Measurements from ENCODE around the gene LSAMP.

The LSAMP gene

GRCh38 chr3:116354382-116354781 lies 90.9 kb downstream of the LSAMP start:
- no peak for DNase-seq (ENCODE audit: low spot score)

DNA sequence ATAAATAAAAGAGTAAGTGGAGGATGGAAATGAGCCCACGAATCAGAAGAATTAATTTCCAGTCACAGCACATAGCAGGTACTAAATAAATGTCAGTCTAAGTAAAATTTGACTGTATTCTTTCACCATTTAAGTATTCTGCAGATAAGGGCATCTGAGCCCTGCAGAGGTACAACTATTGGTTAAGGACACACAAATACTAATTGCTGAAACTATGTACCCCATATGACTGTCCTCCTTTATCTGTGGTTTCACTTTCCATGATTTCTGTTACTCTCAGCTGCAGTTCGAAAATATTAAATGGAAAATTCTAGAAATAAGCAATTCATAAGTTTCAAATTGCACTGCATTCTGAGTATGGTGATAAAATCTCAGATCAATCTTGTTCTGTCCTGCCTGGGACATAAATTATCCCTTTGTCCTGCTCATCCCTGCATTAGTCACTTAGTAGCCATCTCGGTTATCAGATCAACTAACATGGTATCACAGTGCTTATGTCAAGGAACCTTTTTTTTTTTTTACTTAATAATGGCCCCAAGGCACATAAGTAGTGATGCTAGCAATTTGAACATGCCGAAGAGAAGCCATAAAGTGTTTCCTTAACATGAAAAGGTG lies 95.1 kb downstream of the LSAMP start:
- no peak for DNase-seq (ENCODE audit: low spot score)

GRCh38 chr3:116348216-116348615 lies 97.1 kb downstream of the LSAMP start:
- DNase-seq (ENCODE audit: low spot score): no peak

- DNase-seq (ENCODE audit: low spot score): no peak
These were observed 102.8 kb downstream of the LSAMP start for GRCh38 chr3:116342499-116342898.

GRCh38 chr3:116341899-116342298 lies 103.4 kb downstream of the LSAMP start:
- DNase-seq (ENCODE audit: low spot score): no peak

DNA sequence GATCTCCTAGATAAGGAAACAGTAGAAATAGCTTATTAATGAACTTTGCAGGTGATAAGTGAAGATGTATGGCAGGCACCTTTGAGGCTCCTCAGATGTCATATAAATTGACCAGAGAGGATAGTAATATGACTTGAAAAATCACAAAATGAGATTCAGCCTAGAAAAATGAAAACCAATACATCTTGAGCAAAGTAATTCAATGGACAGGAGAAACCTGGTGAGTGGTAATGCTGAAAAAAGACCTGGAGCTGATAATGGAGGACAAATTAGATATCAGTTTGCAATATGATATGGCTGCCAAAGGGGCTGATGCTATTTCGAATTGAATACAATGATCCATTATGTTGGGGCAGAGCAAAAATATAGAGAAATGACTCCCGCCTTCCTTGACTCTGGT lies 103.9 kb downstream of the LSAMP start:
- no peak for DNase-seq (ENCODE audit: low spot score)

DNA sequence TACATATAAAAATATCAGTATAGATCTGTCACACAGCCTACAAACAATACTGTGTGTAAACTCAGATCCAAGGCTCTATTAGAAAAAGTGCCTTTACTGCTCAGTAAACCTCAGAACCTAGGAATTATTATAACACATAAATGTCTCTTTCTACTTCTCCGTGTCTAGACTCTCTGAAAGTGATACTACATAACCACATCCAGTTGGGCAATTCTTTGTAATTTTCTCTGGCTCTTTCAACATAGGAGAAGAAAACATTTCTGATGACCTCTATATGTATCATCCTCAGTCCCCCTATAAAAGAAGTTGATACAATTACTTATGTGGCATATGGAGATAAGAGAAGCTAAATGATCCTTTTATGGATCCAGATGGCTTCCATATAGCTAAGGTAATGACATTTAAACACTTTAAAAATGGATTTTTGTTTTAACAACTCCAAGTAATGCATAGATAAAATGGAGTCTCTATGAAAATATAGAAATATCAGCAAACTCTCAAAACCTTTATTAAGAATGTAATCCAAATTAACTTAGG lies 104.5 kb downstream of the LSAMP start:
- DNase-seq (ENCODE audit: low spot score): no peak

DNA sequence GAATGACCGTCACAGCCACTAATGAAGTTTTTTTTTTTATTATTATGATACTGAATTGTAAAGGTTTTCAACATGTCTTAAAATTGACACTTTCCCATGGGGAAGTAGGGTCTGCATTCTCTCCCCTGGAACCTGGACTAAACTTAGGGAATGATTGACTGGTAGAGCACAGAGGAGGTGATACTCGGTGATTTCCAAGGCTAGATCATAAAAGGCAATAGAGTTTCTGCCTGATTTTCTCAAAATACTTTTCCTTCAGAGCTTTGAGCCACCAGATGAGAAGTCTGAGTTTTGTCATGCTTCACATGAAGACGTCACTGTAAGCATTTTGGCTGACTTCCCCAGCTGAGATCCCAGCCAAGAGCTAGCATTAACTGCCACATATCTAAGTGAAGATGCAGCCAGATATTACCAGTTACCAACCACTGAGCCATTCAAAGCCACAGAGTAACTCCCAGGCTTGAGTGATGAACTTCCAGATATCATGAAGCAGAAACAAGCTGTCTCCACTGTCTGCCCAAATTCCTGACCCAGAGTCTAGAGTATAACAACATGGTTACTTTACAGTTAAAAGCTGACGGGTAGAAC lies 105.8 kb downstream of the LSAMP start:
- no peak for DNase-seq (ENCODE audit: low spot score)

GRCh38 chr3:116338713-116339112 lies 106.6 kb downstream of the LSAMP start:
- no peak for DNase-seq (ENCODE audit: low spot score)

DNA sequence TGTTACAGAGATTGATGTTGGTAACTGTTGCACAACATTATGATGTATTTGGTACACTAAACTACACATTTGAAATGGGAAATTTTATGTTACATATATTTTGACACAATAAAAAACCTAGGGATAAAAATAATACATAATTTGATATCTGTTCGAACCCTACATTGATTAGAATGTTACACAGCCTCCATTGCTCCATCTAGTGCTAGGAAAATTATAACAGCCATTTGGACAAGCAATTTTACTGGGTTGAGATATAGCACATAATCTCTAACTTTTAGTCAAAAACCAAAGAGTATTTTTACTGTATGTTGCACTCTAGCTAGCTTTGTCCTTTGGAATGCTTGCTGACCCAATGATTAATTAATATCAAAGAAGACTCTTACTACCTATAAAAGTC lies 108.1 kb downstream of the LSAMP start:
- no peak for DNase-seq (ENCODE audit: low spot score)

GRCh38 chr3:116331380-116331779 lies 113.9 kb downstream of the LSAMP start:
- DNase-seq (ENCODE audit: low spot score): no peak

GRCh38 chr3:116322750-116323375 lies 122.4 kb downstream of the LSAMP start:
- no peak for DNase-seq (ENCODE audit: low spot score)

DNA sequence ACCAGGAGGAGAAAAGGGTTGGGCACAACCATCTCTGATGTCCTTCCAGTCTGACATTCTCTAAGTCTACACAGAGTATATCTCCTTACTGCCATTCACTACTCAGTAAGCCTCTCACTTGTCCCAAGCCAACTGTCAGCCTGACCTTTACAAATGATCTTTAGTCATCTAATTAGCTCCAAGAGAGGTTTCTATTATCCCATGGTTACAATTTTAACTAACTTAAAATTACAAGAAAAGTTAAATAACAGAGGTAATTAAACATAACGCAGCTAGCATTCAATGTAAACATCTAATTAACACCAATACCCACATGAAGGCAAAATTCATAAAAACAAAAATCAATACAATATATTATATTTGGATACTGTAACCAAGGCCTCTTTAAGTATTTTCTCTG lies 126.9 kb downstream of the LSAMP start:
- no peak for DNase-seq (ENCODE audit: low spot score)

- no peak for DNase-seq (ENCODE audit: low spot score)
These were observed 128.5 kb downstream of the LSAMP start for GRCh38 chr3:116316771-116317170.

- no peak for DNase-seq (ENCODE audit: low spot score)
These were observed 130.8 kb downstream of the LSAMP start for GRCh38 chr3:116314476-116314875.

- peak; percentile 8 for DNase-seq (ENCODE audit: low spot score)
These were observed 138.6 kb downstream of the LSAMP start for GRCh38 chr3:116306720-116307119.

DNA sequence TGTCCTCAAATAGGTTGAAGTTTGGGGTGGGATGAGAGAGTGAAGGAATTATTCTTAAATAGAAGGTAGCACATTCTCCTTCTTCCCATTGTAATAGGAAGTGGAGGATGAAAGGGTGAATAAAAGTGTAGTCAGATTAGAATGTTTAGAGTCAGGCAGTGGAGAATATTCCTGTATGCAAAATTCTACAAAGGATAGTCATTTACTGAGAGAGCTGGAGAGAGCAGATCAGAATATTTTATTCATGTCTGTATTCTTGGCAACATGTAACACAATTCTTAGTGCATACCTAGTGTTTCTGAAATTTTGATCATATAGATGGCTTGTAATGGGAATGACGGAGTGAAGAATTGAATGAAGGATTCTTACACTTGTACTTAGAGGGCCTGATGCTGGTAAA lies 139.1 kb downstream of the LSAMP start:
- no peak for DNase-seq (ENCODE audit: low spot score)

- no peak for DNase-seq (ENCODE audit: low spot score)
These were observed 143.1 kb downstream of the LSAMP start for GRCh38 chr3:116302087-116302747.

DNA sequence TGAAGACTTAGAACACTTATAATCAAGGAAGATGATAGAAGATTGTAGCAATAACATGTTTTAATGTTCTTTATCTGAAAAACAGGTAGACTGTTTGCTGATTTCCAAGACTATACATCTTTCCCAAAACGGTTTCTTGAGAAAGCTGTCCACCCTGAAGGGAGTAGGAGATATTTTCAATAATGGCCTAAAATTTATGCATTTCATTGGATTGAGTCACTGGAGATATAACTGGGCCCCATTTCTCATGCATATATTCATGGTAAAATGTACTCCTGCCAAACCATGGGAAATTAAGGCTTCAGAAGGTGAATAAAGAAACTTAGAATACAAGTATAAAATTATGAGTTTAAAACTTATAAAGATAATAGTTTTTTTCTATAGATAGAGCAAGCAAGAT lies 143.9 kb downstream of the LSAMP start:
- no peak for DNase-seq (ENCODE audit: low spot score)

DNA sequence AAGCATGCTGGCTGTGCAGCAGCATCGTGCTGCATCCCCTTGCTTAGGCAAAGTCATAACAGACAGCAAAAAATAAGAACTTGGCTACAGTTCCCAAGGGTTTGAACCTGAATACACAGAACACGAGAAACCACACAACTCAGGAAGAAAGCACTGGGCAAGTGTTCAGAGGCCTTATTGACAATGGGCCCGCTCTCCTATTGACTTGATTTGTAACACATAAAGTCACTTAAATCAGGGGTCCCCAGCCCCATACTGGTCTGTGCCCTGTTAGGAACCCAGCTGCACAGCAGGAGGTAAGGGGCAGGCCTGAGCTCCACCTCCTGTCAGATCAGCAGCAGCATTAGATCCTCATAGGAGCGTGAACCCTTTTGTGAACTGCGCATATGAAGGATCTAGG lies 145.1 kb downstream of the LSAMP start:
- DNase-seq (ENCODE audit: low spot score): no peak

DNA sequence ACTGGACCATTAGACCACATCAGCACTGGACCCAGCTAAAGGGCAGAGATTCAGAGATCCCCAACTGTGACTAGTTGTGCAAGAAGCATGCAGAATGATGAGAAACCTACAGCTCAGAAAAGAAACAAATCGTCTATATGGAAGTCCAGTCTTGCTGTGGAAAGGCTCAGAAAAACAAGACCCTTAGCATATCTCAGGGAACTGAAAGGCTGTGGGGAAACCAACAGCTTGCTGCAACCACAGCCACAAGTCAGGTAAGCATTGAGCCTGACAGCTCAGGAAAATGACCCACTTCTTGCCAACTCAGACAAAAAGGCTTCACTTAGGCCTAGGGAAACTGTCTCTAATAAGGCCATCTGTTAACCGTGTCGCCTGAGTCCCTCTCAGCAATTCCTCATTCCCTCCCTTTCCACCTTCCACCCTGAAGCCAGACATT lies 145.6 kb downstream of the LSAMP start:
- DNase-seq (ENCODE audit: low spot score): no peak

- DNase-seq (ENCODE audit: low spot score): no peak
These were observed 147.1 kb downstream of the LSAMP start for GRCh38 chr3:116298151-116298550.

- no peak for DNase-seq (ENCODE audit: low spot score)
These were observed 154.1 kb downstream of the LSAMP start for GRCh38 chr3:116291141-116291540.
